CD4-positive, alpha-beta T cell (primary cell): ENCODE results near the gene FNBP1. TPM values are rescaled to one million over a fixed set of nuclear protein-coding genes. Genes with fewer than 3 reads are reported as not detected.

Experiments used
- ATAC-seq: fragments of 200-7000 bp; cut with Tn5 transposase; one replicate; pipeline ENCODE4 v1.10.0; 2022; ENCODE audit warnings: mild to moderate bottlenecking; ENCODE audit not compliant: poor library complexity
- CTCF ChIA-PET: fragments of 350-600 bp; sonication (Branson Sonifier 250); formaldehyde crosslinking; loops from one replicate; lab custom pipeline; 2021; ENCODE audit warnings: antibody characterized with exemption, inconsistent platforms; lab: Charles Lee
- POLR2A ChIA-PET: fragments of 350-600 bp; sonication (Branson Sonifier 250); formaldehyde crosslinking; loops from one replicate; lab custom pipeline; 2021; ENCODE audit warnings: antibody characterized with exemption, inconsistent platforms; lab: Charles Lee
- DNase-seq, 14 experiments: peaks; one replicate each; pipeline ENCODE4 v3.0.0-alpha.2; 2013 to 2020; ENCODE audit warnings: mixed read lengths in 2 of 14
- H3K27ac ChIP-seq, 2 donors: one replicate each; pipeline versions ENCODE4 v1.5.1 to v1.7.0; 2013; ENCODE audit warnings: low read length in 2 of 2, low read depth in 1 of 2, mild to moderate bottlenecking in 1 of 2
- H3K27me3 ChIP-seq, 2 experiments: 1 replicate in 1 of 2; 2 replicates in 1 of 2; pipeline versions ENCODE4 v1.6.1 to v1.7.0; 2013; ENCODE audit warnings: low read length in 2 of 2, control low read depth in 1 of 2, mild to moderate bottlenecking in 1 of 2, moderate library complexity in 1 of 2; ENCODE audit not compliant: insufficient read depth in 2 of 2, control insufficient read depth in 1 of 2
- H3K36me3 ChIP-seq: one replicate; pipeline ENCODE4 v1.6.1; 2013; ENCODE audit warnings: low read length, control low read depth; ENCODE audit not compliant: insufficient read depth
- H3K4me1 ChIP-seq: one replicate; pipeline ENCODE4 v1.6.1; 2013; ENCODE audit warnings: low read length, control low read depth; ENCODE audit not compliant: insufficient read depth
- H3K4me3 ChIP-seq: one replicate; pipeline ENCODE4 v1.5.1; 2013; ENCODE audit warnings: mild to moderate bottlenecking, low read length, moderate library complexity
- H3K9me3 ChIP-seq, 2 experiments: 1 replicate in 1 of 2; 2 replicates in 1 of 2; pipeline versions ENCODE4 v1.6.1 to v1.7.0; 2013; ENCODE audit warnings: low read length in 2 of 2, mild to moderate bottlenecking in 2 of 2, control low read depth in 1 of 2, moderate library complexity in 1 of 2; ENCODE audit not compliant: control insufficient read depth in 1 of 2, insufficient read depth in 1 of 2
- H3K27ac Mint-ChIP-seq: one replicate; pipeline ENCODE4 v1.8.0; 2020; ENCODE audit warnings: mixed read lengths
- H3K27me3 Mint-ChIP-seq: one replicate; pipeline ENCODE4 v1.8.0; 2021; ENCODE audit warnings: mixed read lengths
- H3K36me3 Mint-ChIP-seq: one replicate; pipeline ENCODE4 v1.8.0; 2021; ENCODE audit warnings: low read depth, mixed read lengths
- H3K4me1 Mint-ChIP-seq: one replicate; pipeline ENCODE4 v1.8.0; 2021; ENCODE audit warnings: low read depth, mixed read lengths
- H3K4me3 Mint-ChIP-seq: one replicate; pipeline ENCODE4 v1.8.0; 2020; ENCODE audit warnings: mild to moderate bottlenecking, mixed read lengths
- H3K9me3 Mint-ChIP-seq: one replicate; pipeline ENCODE4 v1.8.0; 2020; ENCODE audit warnings: mixed read lengths
- intact Hi-C, 2 experiments: fragments of 100-400 bp; cut with DNase I in 1 of 2; cut with micrococcal nuclease in 1 of 2; formaldehyde crosslinking; loops; one replicate each; pipeline versions ENCODE4 v1.15.1 to v1.9.0; 2023 to 2025; cut with DNase I, micrococcal nuclease
- total RNA-seq, 174 experiments: library from RNA in 2 of 174; stranded (reverse) in 2 of 174; gene quantifications; one replicate each; pipeline ENCODE4 v1.2.3 and lab custom pipeline; 2021 to 2026
- TF ChIP-seq, protein P1 (sequence below): fragments of 200-600 bp; IDR thresholded peaks from one replicate; pipeline ENCODE4 v1.8.0; 2022; ENCODE audit warnings: antibody characterized with exemption, mild to moderate bottlenecking

The FNBP1 gene
- total RNA-seq, 2 experiments from 2014 or later = 166 to 181 TPM

DNA sequence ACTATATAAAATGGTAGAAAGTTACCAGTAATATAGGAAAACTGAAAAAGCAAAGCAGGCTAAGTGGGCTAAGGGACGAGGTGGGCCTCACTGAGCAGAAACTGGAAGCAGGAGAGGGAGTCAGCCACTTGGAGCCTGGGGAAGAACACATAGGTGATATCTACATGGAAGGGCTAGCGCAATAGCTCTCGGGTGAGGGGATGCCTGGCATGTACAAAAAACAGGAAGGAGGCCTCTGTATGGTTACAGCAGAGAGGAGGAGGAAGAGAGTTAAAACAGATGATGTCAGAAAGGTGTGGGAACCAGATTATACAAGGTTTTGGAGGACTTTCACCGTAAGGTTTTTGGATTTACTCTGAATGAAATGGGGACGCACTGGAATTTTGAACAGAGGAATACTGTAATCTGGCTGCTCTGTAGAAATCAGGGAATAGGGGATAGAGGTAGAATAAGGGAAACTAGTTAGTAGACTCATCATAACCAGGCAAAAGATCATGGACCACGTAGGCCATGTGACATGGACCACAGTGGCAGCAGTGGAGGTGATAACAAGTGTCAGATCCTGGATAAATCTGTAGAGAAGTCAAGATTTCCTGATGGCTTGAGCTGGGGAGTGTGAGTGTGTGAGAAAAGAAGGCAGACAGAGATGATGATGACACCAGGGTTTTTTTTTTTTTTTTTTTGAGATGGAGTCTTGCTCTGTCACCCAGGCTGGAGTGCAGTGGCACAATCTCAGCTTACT, 52.5 kb downstream of the FNBP1 start:
- H3K9me3 Mint-ChIP-seq = no peaks in the 10 kb centered on the region
- intact Hi-C loops = loop anchor here in 1 of 2 experiments (2.0 kb wide), 1 partner anchor 16 kb away; no protein-coding TSS in a partner anchor
- TF ChIP-seq, protein P1, sequence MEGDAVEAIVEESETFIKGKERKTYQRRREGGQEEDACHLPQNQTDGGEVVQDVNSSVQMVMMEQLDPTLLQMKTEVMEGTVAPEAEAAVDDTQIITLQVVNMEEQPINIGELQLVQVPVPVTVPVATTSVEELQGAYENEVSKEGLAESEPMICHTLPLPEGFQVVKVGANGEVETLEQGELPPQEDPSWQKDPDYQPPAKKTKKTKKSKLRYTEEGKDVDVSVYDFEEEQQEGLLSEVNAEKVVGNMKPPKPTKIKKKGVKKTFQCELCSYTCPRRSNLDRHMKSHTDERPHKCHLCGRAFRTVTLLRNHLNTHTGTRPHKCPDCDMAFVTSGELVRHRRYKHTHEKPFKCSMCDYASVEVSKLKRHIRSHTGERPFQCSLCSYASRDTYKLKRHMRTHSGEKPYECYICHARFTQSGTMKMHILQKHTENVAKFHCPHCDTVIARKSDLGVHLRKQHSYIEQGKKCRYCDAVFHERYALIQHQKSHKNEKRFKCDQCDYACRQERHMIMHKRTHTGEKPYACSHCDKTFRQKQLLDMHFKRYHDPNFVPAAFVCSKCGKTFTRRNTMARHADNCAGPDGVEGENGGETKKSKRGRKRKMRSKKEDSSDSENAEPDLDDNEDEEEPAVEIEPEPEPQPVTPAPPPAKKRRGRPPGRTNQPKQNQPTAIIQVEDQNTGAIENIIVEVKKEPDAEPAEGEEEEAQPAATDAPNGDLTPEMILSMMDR = no peak
- DNase-seq (peak in 7 of 14 experiments; percentile 24 to 83 (median 52)), ATAC-seq (peak; percentile 83)
- ChIA-PET CTCF (interaction anchor here (0.7 to 1.9 kb wide), 4 partner anchors 41 to 104 kb away, joined by 3 to 4 read pairs (median 4); no protein-coding TSS in a partner anchor), POLR2A (interaction anchor here (0.6 to 2.1 kb wide), 11 partner anchors 10 to 252 kb away, joined by 3 to 8 read pairs (median 4); partner anchors contain the start of gene FNBP1)
- peak overlapping the region; percentile 68 for H3K4me3 Mint-ChIP-seq
- peaks cover 64% of the 10 kb centered on the region for H3K4me1 Mint-ChIP-seq
- no peaks in the 10 kb centered on the region for H3K27me3 Mint-ChIP-seq
- H3K27ac Mint-ChIP-seq = peak overlapping the region; percentile 93
- H3K27ac ChIP-seq = peak overlapping the region; percentile 84 to 86
- H3K9me3 ChIP-seq = no peaks in the 10 kb centered on the region
- peaks cover 34% of the 10 kb centered on the region for H3K36me3 ChIP-seq
- H3K4me1 ChIP-seq = peaks cover 70% of the 10 kb centered on the region
- H3K36me3 Mint-ChIP-seq = peaks cover 57% of the 10 kb centered on the region
- no peak overlapping the region for H3K4me3 ChIP-seq
- H3K27me3 ChIP-seq = no peaks in the 10 kb centered on the region

DNA sequence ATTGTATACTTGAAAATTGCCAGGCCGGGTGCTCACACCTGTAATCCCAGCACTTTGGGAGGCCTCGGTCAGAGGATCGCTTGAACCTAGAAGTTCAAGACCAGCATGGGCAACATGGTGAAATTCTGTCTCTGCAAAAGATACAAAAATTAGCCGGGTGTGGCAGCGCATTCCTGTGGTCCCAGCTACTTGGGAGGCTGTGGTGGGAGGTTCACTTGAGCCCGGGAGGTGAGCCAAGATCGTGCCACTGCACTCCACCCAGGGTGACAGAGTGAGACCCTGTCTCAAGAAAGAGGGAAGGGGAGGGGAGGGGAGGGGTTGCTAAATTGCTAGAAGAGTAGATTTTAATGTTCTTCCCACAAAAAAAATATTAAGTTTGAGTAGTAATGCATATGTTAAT, 53.2 kb downstream of the FNBP1 start:
- Mint-ChIP-seq H3K27ac (peak overlapping the region; percentile 93), H3K36me3 (peaks cover 57% of the 10 kb centered on the region), H3K9me3 (no peaks in the 10 kb centered on the region), H3K4me3 (no peak overlapping the region), H3K27me3 (no peaks in the 10 kb centered on the region), H3K4me1 (peaks cover 64% of the 10 kb centered on the region)
- Histone ChIP-seq H3K27me3 (no peaks in the 10 kb centered on the region), H3K36me3 (peaks cover 39% of the 10 kb centered on the region), H3K27ac (peak overlapping the region; percentile 68 to 86), H3K9me3 (no peaks in the 10 kb centered on the region), H3K4me3 (no peak overlapping the region), H3K4me1 (peaks cover 72% of the 10 kb centered on the region)
- CTCF ChIA-PET = interaction anchor here (1.1 to 1.9 kb wide), 3 partner anchors 41 to 103 kb away, joined by 4 to 10 read pairs (median 5); no protein-coding TSS in a partner anchor
- TF ChIP-seq, protein P1 = no peak
- ATAC-seq (no peak), DNase-seq (no peak)
- POLR2A ChIA-PET = interaction anchor here (0.6 to 2.1 kb wide), 10 partner anchors 11 to 101 kb away, joined by 3 to 8 read pairs (median 4); partner anchors contain the start of gene FNBP1
- intact Hi-C loops = loop anchor here (2.0 to 5.0 kb wide), 2 partner anchors 17 to 53 kb away; partner anchors contain the start of gene FNBP1 (in 1 of the 2)

DNA sequence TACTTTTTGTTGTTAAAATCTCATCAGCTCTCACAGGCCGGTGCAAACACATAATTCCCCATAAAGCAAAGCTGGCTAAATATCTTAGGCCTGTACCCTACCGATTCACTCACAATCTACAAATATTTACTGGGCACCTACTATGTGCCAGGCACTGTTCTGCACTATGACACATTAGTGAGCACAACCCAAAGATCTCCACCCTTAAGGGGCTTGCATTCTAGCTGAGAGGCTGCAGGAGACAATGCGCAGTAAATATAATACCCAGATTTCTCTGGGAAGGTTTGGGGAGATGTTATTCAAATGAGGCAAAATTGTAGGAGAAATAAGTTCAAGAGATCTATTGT, 53.7 kb downstream of the FNBP1 start:
- TF ChIP-seq, protein P1 = no peak
- no peak for ATAC-seq
- ChIA-PET CTCF (interaction anchor here (0.6 to 1.9 kb wide), 4 partner anchors 42 to 145 kb away, joined by 4 to 10 read pairs (median 5); no protein-coding TSS in a partner anchor), POLR2A (interaction anchor here (0.7 to 2.1 kb wide), 3 partner anchors 12 to 49 kb away, joined by 3 to 8 read pairs (median 3); no protein-coding TSS in a partner anchor)
- intact Hi-C loops = loop anchor here in 1 of 2 experiments (5.0 kb wide), 1 partner anchor 53 kb away; the partner anchor contains the start of gene FNBP1
- no peak overlapping the region for H3K4me3 ChIP-seq
- H3K36me3 ChIP-seq = peaks cover 40% of the 10 kb centered on the region
- peak overlapping the region; percentile 68 to 86 for H3K27ac ChIP-seq
- DNase-seq = no peak
- Mint-ChIP-seq H3K9me3 (no peaks in the 10 kb centered on the region), H3K36me3 (peaks cover 57% of the 10 kb centered on the region), H3K27me3 (no peaks in the 10 kb centered on the region), H3K27ac (peak overlapping the region; percentile 93), H3K4me3 (peak overlapping the region; percentile 22), H3K4me1 (peaks cover 65% of the 10 kb centered on the region)
- peaks cover 76% of the 10 kb centered on the region for H3K4me1 ChIP-seq
- H3K27me3 ChIP-seq = no peaks in the 10 kb centered on the region
- no peaks in the 10 kb centered on the region for H3K9me3 ChIP-seq
